Inflammatory macrophage (primary cell): ENCODE measurements around the gene SFMBT2.
A peak's percentile ranks its signal among the peaks of the same experiment; 100 is the strongest.

ENCODE experiments used
- DNase-seq, 2 donors: peaks; one replicate each; pipeline ENCODE4 v3.0.0-alpha.2; 2020 to 2022

Gene SFMBT2

DNA sequence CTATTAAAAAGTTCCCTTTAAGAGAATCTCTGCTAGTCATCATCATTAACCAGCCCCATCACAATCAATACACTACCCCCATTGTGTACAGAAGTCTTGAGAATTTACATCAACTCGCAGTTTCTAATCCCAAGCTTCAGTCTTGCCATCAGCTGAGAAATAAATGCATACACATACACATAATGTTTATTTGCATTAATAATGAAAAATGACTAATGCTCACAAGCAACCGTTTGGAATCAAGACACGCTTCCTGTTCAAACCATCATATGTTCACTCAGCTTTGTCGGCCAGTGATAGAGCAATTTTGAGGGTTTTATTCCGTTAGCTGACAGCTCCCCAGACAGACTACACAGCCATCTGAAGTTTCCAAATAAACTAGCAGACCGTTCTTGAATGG lies 287.1 kb downstream of the SFMBT2 start:
- peak; percentile 20 to 39 for DNase-seq

DNA sequence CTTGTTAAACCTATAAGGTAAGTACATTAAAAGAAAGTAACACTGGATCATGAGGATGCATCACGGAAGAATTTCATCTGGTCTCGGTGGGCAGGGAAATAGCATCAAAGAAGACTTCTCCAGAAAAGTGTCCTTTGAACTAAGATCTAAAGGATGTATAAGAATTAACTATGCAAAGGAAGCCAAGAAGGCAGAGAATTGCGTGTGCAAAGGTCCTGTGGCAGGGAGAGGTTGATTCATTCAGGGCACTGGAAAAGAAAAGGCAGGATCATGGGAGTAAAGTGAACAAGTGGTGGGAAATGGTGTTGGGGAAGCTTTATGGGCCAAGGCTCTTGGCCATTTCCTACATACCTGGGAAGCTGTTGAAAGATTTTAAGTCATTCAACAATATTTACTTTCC lies 288.3 kb downstream of the SFMBT2 start:
- no peak for DNase-seq

DNA sequence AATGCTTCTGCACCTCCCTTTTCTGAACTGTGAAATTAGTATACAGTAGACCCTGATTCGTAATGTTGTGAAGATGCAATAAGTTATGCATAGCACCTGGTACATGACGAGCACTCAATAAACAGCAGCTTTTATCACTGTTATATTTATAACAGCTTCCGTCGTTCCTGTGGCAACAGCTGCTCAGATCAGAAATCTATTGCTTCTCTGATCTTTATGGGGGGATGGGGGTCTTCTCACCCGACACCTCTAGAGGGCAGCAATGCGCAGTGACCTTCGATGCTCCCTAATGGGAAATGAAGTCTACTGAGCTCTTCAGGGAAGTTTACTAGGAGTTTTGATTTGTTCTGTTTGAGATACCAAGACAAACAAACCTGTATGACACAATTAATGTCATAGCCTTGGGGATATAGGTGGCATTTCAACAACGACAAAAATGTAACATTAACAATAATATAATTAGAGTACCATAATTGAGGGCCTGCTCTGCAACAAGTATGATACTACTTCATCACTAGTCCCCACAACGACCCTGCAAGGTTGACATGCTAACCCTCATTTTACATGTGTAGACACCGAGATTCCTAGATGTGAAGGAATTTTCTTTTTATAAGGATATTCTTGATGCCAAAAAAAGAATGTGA lies 289.6 kb downstream of the SFMBT2 start:
- DNase-seq, result peak; percentile 73 to 78

DNA sequence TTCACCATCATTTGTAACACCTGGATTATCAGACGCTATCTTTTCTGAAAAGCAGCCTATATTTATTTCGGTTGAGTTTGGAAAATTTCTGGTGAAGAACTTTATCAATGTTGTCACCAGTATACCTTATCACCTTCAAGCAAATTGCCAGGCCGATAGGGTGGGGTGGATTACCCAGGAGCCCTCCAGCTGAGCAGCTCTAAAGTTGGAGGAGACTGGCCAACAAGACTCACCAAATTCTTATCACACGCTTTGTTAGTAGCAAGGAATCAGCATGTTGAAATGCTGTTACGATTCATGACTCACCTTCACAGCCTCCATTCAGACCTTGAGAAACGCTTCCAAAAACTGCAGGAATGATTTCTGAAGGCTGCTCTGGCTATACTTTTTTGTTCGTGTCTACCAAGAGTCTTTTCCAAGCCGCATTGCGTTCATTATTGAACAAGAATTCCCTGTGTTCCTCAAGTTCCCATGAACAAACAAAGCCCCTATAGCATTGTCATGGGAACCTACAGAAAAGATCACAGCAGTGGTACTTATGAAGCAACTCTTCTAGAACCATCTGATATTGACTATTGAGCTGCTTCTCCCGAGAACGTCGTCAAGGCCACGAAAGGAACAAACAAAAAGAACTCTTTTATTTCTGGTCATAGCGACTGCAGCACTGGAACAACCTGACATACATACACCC lies 291.4 kb downstream of the SFMBT2 start:
- DNase-seq, result peak in 1 of 2 donors; percentile 5

DNA sequence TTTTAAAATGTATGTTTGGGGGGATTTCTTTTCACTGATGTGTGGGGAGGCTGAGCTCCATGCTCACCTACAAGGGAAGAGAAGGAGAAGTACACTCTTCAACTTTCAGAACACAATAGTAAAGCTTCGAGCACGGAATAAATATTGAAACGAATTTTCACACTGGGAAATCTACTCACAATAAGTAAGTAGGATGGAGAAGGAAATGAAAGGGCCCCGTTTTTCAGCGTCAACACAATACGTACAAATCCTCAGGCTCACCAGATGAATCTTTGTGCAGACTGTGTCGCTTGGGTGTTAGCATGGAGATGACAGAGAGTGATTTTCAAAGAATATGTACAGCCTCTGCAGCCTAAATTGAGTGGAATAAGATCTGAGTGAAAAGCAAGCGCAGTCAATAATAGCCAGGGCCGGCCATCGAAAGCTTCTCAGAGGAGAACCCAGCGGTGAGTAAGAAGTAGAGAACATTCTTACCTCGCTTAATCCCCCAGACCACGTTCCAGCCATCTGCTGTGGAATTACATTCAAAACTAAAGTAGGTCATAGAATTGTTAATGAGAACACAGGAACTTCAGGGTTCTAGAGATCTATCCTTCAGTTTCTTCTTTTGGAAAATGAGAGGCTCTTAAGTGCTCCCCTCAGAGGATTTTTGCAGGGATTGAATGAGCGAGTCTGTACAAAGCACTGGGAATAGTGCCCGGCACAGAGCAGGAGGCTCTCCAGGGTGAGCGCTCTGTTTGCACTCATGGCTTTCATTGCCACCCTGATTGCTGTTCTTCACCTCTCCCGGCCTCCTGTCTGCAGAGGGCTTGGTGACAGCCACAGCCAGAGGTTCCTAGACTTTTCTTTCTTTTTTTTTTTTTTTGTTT lies 292.8 kb downstream of the SFMBT2 start:
- no peak for DNase-seq

DNA sequence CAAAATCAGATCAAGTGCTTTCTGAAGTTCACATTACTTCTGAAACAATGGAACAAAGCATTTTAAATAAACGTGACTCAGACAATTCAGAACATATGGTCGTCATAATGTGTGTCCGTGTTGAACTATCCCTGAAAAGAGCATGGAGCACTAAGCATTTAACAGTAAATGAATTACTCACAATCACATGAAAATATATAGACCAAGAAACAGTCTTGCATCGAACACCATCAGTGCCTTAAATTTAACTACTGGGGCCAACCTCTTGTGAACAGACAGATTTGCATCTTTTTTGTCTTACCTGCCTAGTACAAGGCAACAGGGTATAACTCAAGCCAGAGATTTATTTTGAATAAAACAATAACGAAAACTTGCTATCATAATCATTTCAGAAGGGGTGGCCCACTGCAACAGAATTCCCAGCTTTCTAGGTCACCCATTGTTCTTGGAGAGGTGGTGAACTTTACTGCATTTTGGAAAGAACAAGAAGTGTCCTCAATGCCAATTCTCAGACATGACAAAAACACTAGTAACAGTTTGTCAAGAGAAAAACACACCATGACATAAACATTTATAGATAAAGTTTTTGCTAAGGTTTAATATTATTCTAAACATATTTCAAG lies 293.5 kb downstream of the SFMBT2 start:
- no peak for DNase-seq

DNA sequence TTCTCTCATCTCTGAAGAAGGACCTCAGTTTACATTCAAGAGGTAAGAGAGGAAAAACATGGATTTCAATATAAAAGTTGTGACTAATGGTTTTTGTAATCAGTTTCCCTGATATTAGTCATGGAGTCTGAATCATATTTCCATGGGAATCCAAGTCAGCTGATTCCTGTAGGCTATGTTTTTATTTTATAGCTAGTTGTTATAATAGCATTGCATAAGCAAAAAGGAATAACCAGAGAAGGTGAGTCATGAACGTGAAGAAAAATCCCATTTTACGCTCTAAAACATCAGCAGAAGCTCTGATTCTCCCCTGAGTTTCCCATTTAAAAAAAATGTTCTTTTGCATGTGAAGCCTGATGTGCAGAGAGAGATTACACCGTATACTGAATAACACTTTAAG lies 299.3 kb downstream of the SFMBT2 start:
- DNase-seq, result peak in 1 of 2 donors; percentile 29

DNA sequence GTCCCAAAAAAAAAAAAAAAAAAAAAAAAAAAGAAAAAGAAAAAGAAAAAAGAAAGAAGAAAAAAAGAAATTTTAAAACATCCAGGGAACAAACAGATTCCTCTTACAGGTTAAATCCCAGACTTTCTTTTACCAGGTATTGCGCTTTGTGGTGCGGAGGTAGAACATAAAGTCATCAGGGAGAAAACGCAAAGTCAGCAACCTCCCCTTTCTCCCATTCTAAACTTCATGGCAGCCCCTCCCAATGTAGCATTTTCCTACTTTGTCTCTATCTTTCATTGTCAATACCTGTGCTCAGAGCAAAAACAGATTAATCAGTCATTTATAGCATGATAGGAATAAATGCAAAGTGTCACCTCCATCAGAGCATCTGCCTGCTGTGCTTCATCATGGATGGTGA lies 299.7 kb downstream of the SFMBT2 start:
- no peak for DNase-seq
